ENCODE measurements around the gene TREX2.
A peak's percentile ranks its signal among the peaks of the same experiment; 100 is the strongest.

DNA sequence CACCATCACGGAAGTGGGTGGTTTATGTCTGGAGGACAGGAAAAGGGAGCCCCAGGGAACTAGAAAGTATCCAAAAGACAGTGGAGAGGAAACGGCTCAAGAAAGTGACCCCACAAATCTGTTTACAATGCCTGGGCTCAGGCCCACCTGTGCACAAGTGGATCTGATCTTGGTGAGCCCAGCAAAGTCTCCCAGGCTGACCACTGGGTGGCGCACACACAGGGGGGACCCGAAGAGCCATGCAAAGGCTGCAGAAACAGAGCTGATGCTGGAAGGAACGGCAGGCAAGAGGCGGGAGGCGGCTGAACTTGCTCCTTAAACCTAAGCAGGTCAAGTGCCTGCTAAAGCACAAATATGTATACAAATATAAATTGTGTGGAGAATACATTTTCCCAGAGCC is 15.0 kb upstream of the TREX2 start:
- TF ChIP-seq RELA (IDR thresholded peaks at IDR 0.05; ENCODE audit: borderline replicate concordance, partially characterized antibody) = no peak
- TF ChIP-seq, protein P1, sequence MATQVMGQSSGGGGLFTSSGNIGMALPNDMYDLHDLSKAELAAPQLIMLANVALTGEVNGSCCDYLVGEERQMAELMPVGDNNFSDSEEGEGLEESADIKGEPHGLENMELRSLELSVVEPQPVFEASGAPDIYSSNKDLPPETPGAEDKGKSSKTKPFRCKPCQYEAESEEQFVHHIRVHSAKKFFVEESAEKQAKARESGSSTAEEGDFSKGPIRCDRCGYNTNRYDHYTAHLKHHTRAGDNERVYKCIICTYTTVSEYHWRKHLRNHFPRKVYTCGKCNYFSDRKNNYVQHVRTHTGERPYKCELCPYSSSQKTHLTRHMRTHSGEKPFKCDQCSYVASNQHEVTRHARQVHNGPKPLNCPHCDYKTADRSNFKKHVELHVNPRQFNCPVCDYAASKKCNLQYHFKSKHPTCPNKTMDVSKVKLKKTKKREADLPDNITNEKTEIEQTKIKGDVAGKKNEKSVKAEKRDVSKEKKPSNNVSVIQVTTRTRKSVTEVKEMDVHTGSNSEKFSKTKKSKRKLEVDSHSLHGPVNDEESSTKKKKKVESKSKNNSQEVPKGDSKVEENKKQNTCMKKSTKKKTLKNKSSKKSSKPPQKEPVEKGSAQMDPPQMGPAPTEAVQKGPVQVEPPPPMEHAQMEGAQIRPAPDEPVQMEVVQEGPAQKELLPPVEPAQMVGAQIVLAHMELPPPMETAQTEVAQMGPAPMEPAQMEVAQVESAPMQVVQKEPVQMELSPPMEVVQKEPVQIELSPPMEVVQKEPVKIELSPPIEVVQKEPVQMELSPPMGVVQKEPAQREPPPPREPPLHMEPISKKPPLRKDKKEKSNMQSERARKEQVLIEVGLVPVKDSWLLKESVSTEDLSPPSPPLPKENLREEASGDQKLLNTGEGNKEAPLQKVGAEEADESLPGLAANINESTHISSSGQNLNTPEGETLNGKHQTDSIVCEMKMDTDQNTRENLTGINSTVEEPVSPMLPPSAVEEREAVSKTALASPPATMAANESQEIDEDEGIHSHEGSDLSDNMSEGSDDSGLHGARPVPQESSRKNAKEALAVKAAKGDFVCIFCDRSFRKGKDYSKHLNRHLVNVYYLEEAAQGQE (IDR thresholded peaks at IDR 0.05; ENCODE audit: low read depth, low read length) = no peak
- TF ChIP-seq, protein P2, sequence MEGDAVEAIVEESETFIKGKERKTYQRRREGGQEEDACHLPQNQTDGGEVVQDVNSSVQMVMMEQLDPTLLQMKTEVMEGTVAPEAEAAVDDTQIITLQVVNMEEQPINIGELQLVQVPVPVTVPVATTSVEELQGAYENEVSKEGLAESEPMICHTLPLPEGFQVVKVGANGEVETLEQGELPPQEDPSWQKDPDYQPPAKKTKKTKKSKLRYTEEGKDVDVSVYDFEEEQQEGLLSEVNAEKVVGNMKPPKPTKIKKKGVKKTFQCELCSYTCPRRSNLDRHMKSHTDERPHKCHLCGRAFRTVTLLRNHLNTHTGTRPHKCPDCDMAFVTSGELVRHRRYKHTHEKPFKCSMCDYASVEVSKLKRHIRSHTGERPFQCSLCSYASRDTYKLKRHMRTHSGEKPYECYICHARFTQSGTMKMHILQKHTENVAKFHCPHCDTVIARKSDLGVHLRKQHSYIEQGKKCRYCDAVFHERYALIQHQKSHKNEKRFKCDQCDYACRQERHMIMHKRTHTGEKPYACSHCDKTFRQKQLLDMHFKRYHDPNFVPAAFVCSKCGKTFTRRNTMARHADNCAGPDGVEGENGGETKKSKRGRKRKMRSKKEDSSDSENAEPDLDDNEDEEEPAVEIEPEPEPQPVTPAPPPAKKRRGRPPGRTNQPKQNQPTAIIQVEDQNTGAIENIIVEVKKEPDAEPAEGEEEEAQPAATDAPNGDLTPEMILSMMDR (IDR thresholded peaks at IDR 0.05 in 2 of 3, conservative IDR thresholded peaks at IDR 0.05 in 1 of 3; ENCODE audit: control insufficient read depth in 2 of 3, extremely low read depth in 1 of 3, insufficient read depth in 1 of 3, low read depth in 3 of 3, low read length in 3 of 3) = peak; percentile 61 to 76 (median 71)
- TF ChIP-seq, protein P3, sequence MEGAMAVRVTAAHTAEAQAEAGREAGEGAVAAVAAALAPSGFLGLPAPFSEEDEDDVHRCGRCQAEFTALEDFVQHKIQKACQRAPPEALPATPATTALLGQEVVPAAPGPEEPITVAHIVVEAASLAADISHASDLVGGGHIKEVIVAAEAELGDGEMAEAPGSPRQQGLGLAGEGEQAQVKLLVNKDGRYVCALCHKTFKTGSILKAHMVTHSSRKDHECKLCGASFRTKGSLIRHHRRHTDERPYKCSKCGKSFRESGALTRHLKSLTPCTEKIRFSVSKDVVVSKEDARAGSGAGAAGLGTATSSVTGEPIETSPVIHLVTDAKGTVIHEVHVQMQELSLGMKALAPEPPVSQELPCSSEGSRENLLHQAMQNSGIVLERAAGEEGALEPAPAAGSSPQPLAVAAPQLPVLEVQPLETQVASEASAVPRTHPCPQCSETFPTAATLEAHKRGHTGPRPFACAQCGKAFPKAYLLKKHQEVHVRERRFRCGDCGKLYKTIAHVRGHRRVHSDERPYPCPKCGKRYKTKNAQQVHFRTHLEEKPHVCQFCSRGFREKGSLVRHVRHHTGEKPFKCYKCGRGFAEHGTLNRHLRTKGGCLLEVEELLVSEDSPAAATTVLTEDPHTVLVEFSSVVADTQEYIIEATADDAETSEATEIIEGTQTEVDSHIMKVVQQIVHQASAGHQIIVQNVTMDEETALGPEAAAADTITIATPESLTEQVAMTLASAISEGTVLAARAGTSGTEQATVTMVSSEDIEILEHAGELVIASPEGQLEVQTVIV (IDR thresholded peaks at IDR 0.05; ENCODE audit: borderline replicate concordance, partially characterized antibody) = no peak
- no peak for TF ChIP-seq POLR2AphosphoS2 (IDR thresholded peaks at IDR 0.05; ENCODE audit: low read depth, low read length)
- TF ChIP-seq SIN3A (IDR thresholded peaks at IDR 0.05; ENCODE audit: low read depth, low read length) = no peak
- no peak for TF ChIP-seq NFYB (IDR thresholded peaks at IDR 0.05; ENCODE audit: insufficient read depth, low read depth, low read length)
- no peak for TF ChIP-seq RFX5 (IDR thresholded peaks at IDR 0.05; ENCODE audit: low read depth, low read length)
